GM19467 (cell line): ENCODE measurements around the gene KIF23.

ENCODE experiments used
- ATAC-seq: cut with Tn5 transposase; IDR thresholded peaks from one replicate; pipeline ENCODE4 v1.9.1; 2021; ENCODE audit warnings: mild to moderate bottlenecking, moderate library complexity; ENCODE audit not compliant: unreplicated experiment

KIF23 gene

GRCh38 chr15:69462493-69463181 lies 48.5 kb downstream of the KIF23 start:
- peak; percentile 91 for ATAC-seq

DNA sequence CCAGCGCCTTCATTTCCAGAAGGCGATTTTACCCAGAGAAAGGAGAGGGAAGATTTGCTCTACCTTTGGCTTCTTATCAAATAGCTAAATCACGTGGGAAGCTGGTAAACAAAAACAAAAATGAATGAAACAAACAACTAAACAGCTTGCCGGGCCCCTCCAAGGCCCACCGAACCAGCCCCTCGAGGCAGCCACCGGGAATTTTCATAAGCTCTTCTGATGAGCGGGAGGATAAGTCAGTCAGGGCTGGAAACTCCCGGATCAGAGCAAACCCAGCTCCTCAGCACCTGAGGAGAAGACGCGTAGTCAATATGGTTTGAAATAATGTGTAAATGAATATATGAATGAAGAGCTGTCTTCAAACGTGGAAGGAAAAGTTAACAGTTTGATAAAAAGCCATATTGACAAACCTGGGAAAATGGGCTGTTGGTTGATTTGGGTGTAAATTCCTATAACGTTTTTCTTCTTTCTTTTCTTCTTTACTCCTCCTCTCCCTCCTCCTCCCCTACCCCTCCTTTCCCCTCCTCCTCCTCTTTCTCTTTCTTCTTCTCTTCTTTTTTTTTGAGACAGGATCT lies 49.1 kb downstream of the KIF23 start:
- no peak for ATAC-seq

DNA sequence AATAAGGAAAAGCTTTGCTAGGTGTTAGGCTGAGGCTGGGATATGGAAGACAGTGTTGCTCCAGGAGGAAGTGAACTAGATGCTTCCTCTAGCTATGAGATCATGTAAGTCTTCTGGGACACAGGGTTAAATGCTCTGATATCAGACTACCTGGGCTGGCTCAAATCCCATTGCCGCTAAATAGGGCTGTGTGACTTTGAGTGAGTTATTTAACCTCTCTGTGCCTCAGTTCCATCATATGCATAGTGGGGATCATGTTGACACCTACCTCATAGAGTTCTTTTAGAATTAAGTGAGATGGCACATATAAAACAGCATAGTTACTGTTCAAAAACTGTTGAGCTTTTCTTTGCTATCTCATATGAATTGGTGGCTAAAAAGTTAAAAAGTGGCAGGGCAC lies 51.1 kb downstream of the KIF23 start:
- no peak for ATAC-seq

GRCh38 chr15:69466733-69467132 lies 52.6 kb downstream of the KIF23 start:
- no peak for ATAC-seq

DNA sequence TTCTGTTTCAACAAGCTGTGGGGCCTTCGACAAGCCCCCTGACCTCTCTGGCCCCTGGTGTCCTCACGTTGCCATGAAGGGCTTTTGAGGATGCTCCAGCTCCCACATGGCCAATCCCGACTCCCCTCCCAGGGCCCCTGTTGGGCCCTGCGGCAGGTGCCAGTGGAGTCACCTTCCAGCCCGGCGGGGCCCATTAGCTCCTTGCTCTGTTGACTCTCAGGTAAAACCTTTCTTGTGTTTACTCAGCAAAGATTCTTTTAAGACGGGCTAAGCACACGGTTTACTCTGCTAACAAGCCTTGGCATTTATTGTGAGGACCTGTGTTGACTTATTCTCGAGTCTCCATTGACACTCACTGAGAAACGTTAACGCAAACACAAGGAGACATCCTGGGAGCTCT lies 53.5 kb downstream of the KIF23 start:
- ATAC-seq, result no peak

DNA sequence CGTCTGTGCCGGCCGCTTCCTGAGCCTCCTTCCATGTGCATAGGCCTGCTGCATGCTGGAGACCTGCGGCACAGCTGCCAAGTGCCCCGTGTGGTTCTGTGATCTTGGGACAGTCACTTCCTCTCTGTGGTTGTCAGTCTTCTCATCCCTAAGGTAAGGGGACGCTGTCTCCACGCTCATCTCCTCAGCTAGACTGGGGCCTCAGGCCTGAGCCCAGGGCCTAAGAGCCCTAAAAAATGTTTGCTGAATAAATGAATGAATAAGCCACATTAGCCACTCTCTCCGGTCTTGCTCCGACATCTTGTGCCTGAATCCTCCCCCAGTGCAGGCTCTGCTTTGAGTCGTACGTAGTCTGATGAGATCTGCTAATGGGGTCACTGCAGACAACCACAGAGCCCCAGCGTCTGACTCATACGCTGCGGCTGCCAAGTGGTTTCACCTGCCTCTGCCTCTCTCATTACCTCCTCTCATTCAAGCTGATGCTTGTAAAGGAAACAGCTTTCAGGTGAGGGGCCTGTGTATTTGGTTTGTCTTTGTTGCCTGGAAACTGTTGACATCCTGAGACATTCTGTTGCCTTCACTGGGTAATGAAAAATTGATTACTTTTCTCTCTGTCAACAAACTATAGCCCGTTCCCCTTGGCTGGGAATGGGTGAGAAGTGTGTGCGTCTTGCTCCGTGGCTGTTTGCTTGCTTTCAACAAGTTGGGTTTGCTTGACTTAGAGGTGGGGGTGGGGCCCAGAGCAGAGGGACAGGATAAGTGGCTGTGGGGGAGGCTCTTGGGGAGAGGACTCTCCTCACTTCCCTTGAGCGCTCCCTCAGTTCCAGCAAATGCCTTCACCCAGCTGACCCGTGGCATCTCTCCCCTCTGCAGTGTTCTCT lies 54.3 kb downstream of the KIF23 start:
- no peak for ATAC-seq

GRCh38 chr15:69469467-69470201 lies 55.5 kb downstream of the KIF23 start:
- no peak for ATAC-seq

DNA sequence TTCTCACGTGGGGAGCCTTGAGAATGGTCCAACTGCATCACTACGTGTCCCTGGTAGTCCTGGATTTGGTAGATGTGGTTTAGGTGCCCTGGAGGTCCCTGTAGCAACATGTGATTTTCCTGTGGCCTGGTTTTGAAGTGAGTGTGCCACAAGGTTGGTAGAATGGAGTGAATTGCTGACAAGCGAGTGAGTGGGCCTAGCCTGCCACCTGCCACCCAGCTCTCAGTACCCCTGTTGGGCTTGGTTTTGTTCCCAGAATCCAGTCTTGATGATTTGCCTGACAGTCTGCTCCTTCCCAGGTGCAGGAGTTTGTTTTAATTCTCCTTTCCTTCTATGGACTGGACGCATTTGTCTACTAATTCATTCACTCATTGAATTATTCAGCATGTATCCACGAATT lies 57.9 kb downstream of the KIF23 start:
- ATAC-seq, result no peak

DNA sequence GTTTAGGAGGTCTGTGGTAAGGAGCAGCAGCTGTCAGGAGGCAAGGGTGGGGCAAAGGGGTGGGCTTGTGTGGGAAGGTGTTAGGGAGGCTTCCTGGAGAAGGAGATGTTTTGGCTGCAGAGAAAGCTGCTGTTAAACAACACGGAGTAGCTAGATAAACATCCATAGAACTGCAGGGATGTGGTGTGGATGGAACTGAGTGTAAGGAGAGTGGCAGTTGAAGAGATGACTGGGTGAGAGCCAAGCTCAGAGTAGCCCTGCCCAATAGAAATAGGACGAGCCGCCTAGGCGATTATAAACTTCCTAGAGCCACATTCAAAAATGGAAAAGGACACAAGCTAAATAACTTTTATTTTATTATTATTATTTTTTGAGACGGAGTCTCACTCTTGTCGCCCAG lies 58.4 kb downstream of the KIF23 start:
- no peak for ATAC-seq

- ATAC-seq, result no peak
Observed at GRCh38 chr15:69474291-69474690, 60.1 kb downstream of the KIF23 start.

DNA sequence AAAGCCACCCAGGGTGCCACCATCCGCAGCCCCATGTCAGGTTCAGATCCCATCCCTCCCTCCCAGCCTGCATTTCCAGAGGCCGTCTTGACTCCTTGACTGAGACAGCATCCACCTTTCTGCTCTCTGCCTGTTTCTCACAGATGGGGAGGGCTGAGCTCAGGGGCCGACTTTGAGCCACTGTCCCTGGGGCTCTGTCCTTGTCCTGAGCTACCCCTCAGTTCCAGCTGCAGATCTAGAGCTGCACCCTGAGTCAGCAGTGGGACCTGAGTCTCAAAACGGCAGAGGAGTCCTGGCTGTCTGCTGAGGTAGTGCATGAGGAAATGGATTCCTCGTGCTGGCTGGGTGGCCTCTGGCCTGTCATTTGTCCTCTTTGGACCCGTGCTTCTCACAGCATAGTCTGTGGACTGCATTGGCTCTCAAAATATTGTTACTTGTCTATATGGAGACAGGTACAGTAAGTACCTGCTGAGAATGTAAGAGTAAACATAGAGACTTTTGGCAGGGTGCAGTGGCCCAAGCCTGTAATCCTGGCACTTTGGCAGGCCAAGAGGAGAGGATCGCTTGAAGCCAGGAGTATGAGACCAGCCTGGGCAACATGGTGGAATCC lies 60.8 kb downstream of the KIF23 start:
- no peak for ATAC-seq

DNA sequence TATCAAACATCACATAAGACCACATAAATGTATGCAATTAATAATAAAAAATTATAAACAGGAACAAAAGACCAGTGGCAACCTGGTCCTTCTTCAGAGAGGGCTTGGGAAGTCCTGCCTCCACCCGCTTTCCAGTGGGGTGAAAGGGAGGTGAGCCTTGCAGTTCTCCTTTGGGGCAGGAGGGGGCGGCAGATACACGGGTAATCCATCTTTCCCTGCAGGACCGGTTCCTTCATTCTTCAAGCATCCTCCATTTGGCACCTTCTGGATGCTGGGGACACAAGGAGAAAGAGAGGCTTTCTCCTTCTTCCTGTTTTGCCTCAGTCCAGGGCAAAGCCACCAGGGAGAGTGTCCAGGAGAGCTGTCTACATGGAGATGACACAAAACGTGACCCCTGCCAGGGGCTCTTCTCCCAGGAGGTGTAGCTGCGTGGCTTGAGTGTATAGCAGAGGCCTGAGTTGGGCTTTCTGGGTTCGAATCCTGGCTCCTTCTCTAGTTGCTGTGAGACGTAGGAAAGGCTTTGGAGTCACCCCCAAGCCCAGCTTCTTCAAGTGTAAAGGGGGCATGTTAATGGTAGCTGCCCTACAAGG lies 61.7 kb downstream of the KIF23 start:
- no peak for ATAC-seq

- no peak for ATAC-seq
Observed at GRCh38 chr15:69476704-69477473, 62.7 kb downstream of the KIF23 start.

- ATAC-seq, result no peak
Observed at GRCh38 chr15:69478259-69478781, 64.2 kb downstream of the KIF23 start.

DNA sequence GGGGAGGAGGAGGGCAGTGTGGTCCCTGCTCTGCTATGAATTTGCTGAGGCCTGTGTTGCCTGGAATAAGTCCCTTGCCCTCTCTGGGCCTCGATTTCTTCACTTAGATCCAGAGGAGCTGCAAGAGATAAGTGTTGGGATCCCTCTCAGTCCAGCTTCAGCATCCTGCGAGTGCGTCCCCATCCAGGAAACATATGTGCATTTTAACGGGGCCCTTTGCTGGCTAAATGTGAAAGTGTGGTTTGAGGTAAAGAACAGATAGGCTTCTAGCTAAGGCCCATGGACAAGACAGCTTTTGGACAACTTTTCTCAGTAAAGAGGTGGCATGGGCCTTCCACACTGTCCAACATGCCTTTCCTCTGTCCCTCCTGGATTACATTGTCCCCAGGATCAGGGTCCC lies 64.9 kb downstream of the KIF23 start:
- ATAC-seq, result no peak

- ATAC-seq, result no peak
Observed at GRCh38 chr15:69479971-69480370, 65.8 kb downstream of the KIF23 start.

DNA sequence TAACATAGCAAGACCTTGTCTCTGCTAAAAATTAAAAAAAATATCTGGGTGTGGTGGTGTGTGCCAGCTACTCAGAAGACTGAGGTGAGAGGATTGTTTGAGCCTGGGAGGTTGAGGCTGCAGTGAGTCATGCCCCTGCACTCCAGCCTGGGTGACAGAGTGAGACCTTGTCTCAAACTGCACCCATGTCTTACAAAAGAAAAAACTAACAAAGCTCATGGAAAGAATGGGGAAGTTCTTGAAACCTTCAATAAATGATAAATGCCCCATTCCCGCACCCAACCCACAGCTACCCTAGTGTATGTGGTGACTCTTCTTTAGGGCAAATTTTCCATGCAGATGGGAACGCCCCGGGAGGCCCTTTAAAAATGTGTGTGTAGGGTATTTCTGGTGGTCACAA lies 66.8 kb downstream of the KIF23 start:
- no peak for ATAC-seq

DNA sequence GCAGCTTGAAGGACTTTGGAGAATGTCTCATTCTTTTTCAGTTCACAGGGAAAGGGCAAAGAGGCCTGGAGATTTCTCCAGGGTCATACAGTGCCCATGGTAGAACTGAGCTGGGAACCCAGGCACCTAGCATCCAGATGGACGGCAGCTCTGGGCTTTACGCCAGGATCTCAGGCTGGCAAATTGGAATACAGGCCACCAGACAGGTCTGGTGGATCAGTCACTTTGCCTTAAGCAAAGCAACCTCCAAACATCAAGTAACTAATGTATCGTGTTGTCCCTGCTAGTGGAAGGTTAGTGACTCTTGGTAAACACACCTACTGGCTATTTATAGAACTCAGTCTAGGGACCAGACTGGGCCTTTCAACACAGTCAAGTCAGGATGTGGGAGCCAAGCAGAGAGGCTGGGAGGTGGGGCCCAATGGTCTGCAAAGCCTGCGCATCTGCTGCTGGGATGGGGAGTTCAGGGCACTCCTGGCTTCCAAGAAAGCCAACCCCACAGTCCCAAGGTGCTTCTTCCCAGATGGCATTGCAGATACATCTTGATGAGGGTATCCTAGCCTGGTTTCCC lies 68.6 kb downstream of the KIF23 start:
- ATAC-seq, result no peak

GRCh38 chr15:69484837-69485236 lies 70.7 kb downstream of the KIF23 start:
- ATAC-seq, result no peak
